K562 (cell line): ENCODE measurements around the gene RBFOX2. TPM values are rescaled to one million over a fixed set of nuclear protein-coding genes. Genes with fewer than 3 reads are reported as not detected.

ENCODE experiments used
- ATAC-seq: fragments of 200-7000 bp; cut with Tn5 transposase; 3 replicates; pipeline ENCODE4 v1.9.1; 2020; ENCODE audit warnings: moderate library complexity
- BruUV-seq: library from RNA; stranded (reverse); fragments of 400-500 nt; replicated peaks from 2 replicates; lab custom pipeline; 2021; lab: Mats Ljungman, UMichigan
- CTCF ChIA-PET: fragments of 300-600 bp; formaldehyde crosslinking; extraction: SDS; loops from one replicate; lab custom pipeline; 2021; ENCODE audit warnings: low intra/inter-chr PET ratio; lab: Yijun Ruan, JAX
- POLR2A ChIA-PET: fragments of 300-600, 350-650 bp; sonication (Branson Sonifier 250); formaldehyde crosslinking; extraction: SDS; loops from one replicate; lab custom pipeline; 2021; ENCODE audit warnings: antibody characterized with exemption, inconsistent platforms; lab: Yijun Ruan, JAX
- DNase-seq, 4 experiments: peaks; one replicate each; pipeline versions ENCODE4 v3.0.0 to v3.0.0-alpha.2; 2011 to 2018; ENCODE audit warnings: low spot score in 3 of 4, mixed read lengths in 3 of 4; ENCODE audit errors: extremely low read depth in 1 of 4
- FAIRE-seq: peaks from 2 replicates; lab custom pipeline; 2011; peaks lifted over from hg19 to GRCh38; lab: Jason Lieb, UNC
- H2AFZ ChIP-seq: 2 replicates; pipeline ENCODE4 v1.6.0; 2011; ENCODE audit warnings: low read depth, low read length, control low read depth, inconsistent platforms
- H3K27ac ChIP-seq: fragments of 200-600 bp; 3 replicates; pipeline ENCODE4 v1.8.0; 2011; ENCODE audit warnings: low read depth, mild to moderate bottlenecking, control low read depth, inconsistent platforms, low read length, moderate library complexity, mixed read lengths; ENCODE audit errors: extremely low read depth
- H3K27me3 ChIP-seq, 2 experiments: fragments of 300-600 bp in 1 of 2; 2 replicates in 1 of 2; 3 replicates in 1 of 2; pipeline versions ENCODE4 v1.6.0 to v1.8.0; 2011; ENCODE audit warnings: inconsistent platforms in 2 of 2, low read length in 2 of 2, mild to moderate bottlenecking in 1 of 2, mixed read lengths in 1 of 2, moderate library complexity in 1 of 2; ENCODE audit not compliant: control insufficient read depth in 2 of 2, insufficient read depth in 2 of 2
- H3K36me3 ChIP-seq: fragments of 300-600 bp; 3 replicates; pipeline ENCODE4 v1.8.0; 2011; ENCODE audit warnings: mild to moderate bottlenecking, low read length, inconsistent platforms; ENCODE audit not compliant: control insufficient read depth, insufficient read depth
- H3K4me1 ChIP-seq, 2 experiments: fragments of 200-600 bp in 1 of 2; replicated peaks in 1 of 2; 2 replicates in 1 of 2; 3 replicates in 1 of 2; pipeline versions ENCODE4 v1.5.1 to v1.8.0; 2011; ENCODE audit warnings: inconsistent platforms in 2 of 2, low read length in 2 of 2, mild to moderate bottlenecking in 1 of 2, mixed read lengths in 1 of 2, moderate library complexity in 1 of 2; ENCODE audit not compliant: control insufficient read depth in 2 of 2, insufficient read depth in 2 of 2
- H3K4me2 ChIP-seq: 2 replicates; pipeline ENCODE4 v1.6.1; 2011; ENCODE audit warnings: low read length, control low read depth, inconsistent platforms, mixed read lengths; ENCODE audit not compliant: insufficient read depth
- H3K4me3 ChIP-seq: fragments of 200-600 bp; sonication (generic), shearing (Covaris generic); 2 replicates; pipeline ENCODE4 v1.5.1; 2016; ENCODE audit warnings: control low read depth, inconsistent platforms
- H3K79me2 ChIP-seq: fragments of 200-600 bp; 3 replicates; pipeline ENCODE4 v1.8.0; 2011; ENCODE audit warnings: low read length, inconsistent platforms; ENCODE audit not compliant: control insufficient read depth, insufficient read depth
- H3K9ac ChIP-seq, 2 experiments: 2 replicates each; pipeline versions ENCODE4 v1.6.0 to v1.6.1; 2011; ENCODE audit warnings: low read depth in 2 of 2, low read length in 2 of 2, control low read depth in 1 of 2, inconsistent platforms in 1 of 2, mild to moderate bottlenecking in 1 of 2, mixed read lengths in 1 of 2; ENCODE audit not compliant: insufficient read depth in 1 of 2
- H3K9me1 ChIP-seq: one replicate; pipeline ENCODE4 v1.6.0; 2011; ENCODE audit warnings: inconsistent platforms, mild to moderate bottlenecking, low read length, moderate library complexity; ENCODE audit not compliant: control insufficient read depth, insufficient read depth
- H3K9me3 ChIP-seq: replicated peaks from 2 replicates; pipeline ENCODE4 v1.5.1; 2011; ENCODE audit warnings: low read depth, low read length, inconsistent platforms; ENCODE audit not compliant: control insufficient read depth, insufficient read depth
- H4K20me1 ChIP-seq: replicated peaks from 2 replicates; pipeline ENCODE4 v1.6.1; 2011; ENCODE audit warnings: low read length, inconsistent platforms, mixed read lengths; ENCODE audit not compliant: control insufficient read depth, insufficient read depth
- ATF7 ChIP-seq: fragments of 450-650 bp; IDR thresholded peaks from 2 replicates; pipeline ENCODE4 v1.7.1; 2014; ENCODE audit warnings: mild to moderate bottlenecking, moderate library complexity
- DMBX1 ChIP-seq: fragments of 250-450 bp; sonication (Bioruptor Pico); IDR thresholded peaks from 2 replicates; pipeline ENCODE4 v1.8.0; 2022; ENCODE audit warnings: inconsistent platforms, mild to moderate bottlenecking, moderate library complexity, borderline replicate concordance
- NFE2L1 ChIP-seq: fragments of 450-650 bp; IDR thresholded peaks from 2 replicates; pipeline ENCODE4 v1.6.1; 2016; ENCODE audit warnings: missing genetic modification characterization, low read depth, mild to moderate bottlenecking, missing compliant biosample characterization, moderate library complexity, borderline replicate concordance
- NKRF ChIP-seq: fragments of 450-650 bp; IDR thresholded peaks from 2 replicates; pipeline ENCODE4 v1.6.1; 2016; ENCODE audit warnings: borderline replicate concordance
- POLR2AphosphoS5 ChIP-seq: IDR thresholded peaks from 2 replicates; pipeline ENCODE4 v1.6.1; 2011; ENCODE audit warnings: mild to moderate bottlenecking, low read depth, low read length, moderate library complexity; ENCODE audit not compliant: control insufficient read depth, insufficient read depth
- POLR2G ChIP-seq: fragments of 200-400 bp; formaldehyde crosslinking; IDR thresholded peaks from 2 replicates; pipeline ENCODE4 v1.6.1; 2017; ENCODE audit warnings: low read depth, mild to moderate bottlenecking, antibody characterized with exemption, low read length, moderate library complexity
- RB1 ChIP-seq: fragments of 450-650 bp; IDR thresholded peaks from 2 replicates; pipeline ENCODE4 v1.6.1; 2017; ENCODE audit warnings: low read depth, mild to moderate bottlenecking
- RUNX1 ChIP-seq: sonication (generic); IDR thresholded peaks from 2 replicates; pipeline ENCODE4 v1.6.1; 2016; ENCODE audit warnings: antibody characterized with exemption, low read depth
- SAFB2 ChIP-seq: fragments of 200-400 bp; formaldehyde crosslinking; IDR thresholded peaks from 2 replicates; pipeline ENCODE4 v1.6.1; 2018; ENCODE audit warnings: borderline replicate concordance, low read length, low read depth, moderate library complexity; ENCODE audit not compliant: severe bottlenecking
- TAF7 ChIP-seq: fragments of 450-650 bp; IDR thresholded peaks from 2 replicates; pipeline ENCODE4 v1.6.1; 2016; ENCODE audit warnings: missing genetic modification characterization, missing compliant biosample characterization
- TOE1 ChIP-seq, 2 experiments: fragments of 450-650 bp in 1 of 2; sonication (generic) in 1 of 2; formaldehyde crosslinking in 1 of 2; IDR thresholded peaks; 2 replicates each; pipeline versions ENCODE4 v1.7.1 to v1.8.0; 2016 to 2022; ENCODE audit warnings: borderline replicate concordance in 2 of 2, mild to moderate bottlenecking in 2 of 2, antibody characterized with exemption in 1 of 2, inconsistent platforms in 1 of 2, low read depth in 1 of 2, missing genetic modification reagents in 1 of 2, moderate library complexity in 1 of 2
- XRCC4 ChIP-seq: IDR thresholded peaks from one replicate; pipeline ENCODE4 v1.6.1; 2011; ENCODE audit not compliant: insufficient read depth, insufficient read length; ENCODE audit errors: extremely low read depth
- ZC3H8 ChIP-seq: fragments of 450-650 bp; IDR thresholded peaks from 2 replicates; pipeline ENCODE4 v1.6.1; 2017
- ZNF280B ChIP-seq: fragments of 250-450 bp; sonication (Bioruptor Pico); IDR thresholded peaks from 2 replicates; pipeline ENCODE4 v1.5.1; 2021; ENCODE audit warnings: mild to moderate bottlenecking
- WGBS: fragments of 100-300 bp; shearing (Covaris generic); methylation state at CpG from one replicate; pipeline ENCODE4 v1.1.6; 2016; ENCODE audit warnings: low coverage, mixed read lengths; ENCODE audit not compliant: insufficient coverage; ENCODE audit errors: missing lambda C conversion rate; 5-methylcytosine and 5-hydroxymethylcytosine counted together
- in situ Hi-C: fragments of 300-500 bp; cut with MboI; formaldehyde crosslinking; loops from 4 replicates; pipeline ENCODE4 v1.15.0; 2018; ENCODE audit warnings: inconsistent platforms, mixed read lengths
- intact Hi-C: fragments of 100-400 bp; cut with micrococcal nuclease; formaldehyde crosslinking; loops from 2 replicates; pipeline ENCODE4 v1.14.2; 2022
- polyA plus RNA-seq, 8 experiments: library from polyadenylated mRNA; depleted of rRNA in 4 of 8; stranded (reverse) in 5 of 8; unstranded in 3 of 8; fragments of >200 nt; fragmentation: Nextera tagmentation in 2 of 8; fragmentation: Illumina TruSeq in 1 of 8; extraction: Ambion mirVana in 2 of 8; extraction: Trizol in 1 of 8; gene quantifications; 2 replicates each; pipeline versions ENCODE4 v1.2.1 to v1.2.3, GENCODE V29; 2011 to 2014; ENCODE audit warnings: inconsistent platforms in 1 of 8, missing spikeins in 1 of 8
- total RNA-seq, 7 experiments: library from RNA; depleted of rRNA in 6 of 7; stranded (reverse); fragments of >200 nt in 6 of 7; fragmentation: Illumina TruSeq in 2 of 7; extraction: Trizol in 2 of 7; gene quantifications; 2 replicates each; pipeline versions ENCODE4 v1.2.1 to v1.2.3, GENCODE V29; 2011 to 2021; ENCODE audit warnings: low replicate concordance in 1 of 7

Gene RBFOX2
- total and polyA plus RNA-seq, 9 of the 15 experiments (the other 6 are each of a cell fraction or from before 2014, with no cell fraction given), result 5.8 to 24.8 (median 14.2) TPM

DNA sequence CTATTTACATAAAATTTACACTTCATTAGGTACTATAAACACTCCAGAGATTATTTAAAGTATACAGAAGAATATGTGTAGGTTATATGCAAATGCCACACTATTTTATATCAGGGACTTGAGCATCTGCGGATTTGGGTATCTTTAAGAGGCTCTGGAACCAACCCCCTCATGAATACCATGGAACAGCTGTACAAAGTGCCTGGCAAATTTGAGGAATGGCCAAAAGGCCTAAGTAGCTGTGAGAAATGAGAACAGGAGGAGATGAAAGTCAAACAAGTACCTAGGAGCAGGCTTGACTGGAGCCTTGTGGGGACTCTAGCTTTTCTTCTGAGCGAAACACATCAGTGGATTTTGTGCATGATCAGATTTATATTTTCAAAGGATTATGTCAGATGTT is 149.3 kb downstream of the RBFOX2 start:
- intact Hi-C loops (no loop called here), in situ Hi-C loops (no loop called here)
- no peak overlapping the region for H3K4me3 ChIP-seq
- 94% methylated on average over 2 of the region's 2 CpGs for WGBS
- DNase-seq (no peak), ATAC-seq (no peak), FAIRE-seq (no peak)
- H3K9me3 ChIP-seq, result no peaks in the 10 kb centered on the region
- H3K27me3 ChIP-seq, result no peaks in the 10 kb centered on the region
- no peak overlapping the region for H3K4me2 ChIP-seq
- H3K9ac ChIP-seq, result no peak overlapping the region
- no peaks in the 10 kb centered on the region; the same call in 1 of the 2 replicates for H4K20me1 ChIP-seq
- ChIA-PET CTCF (no interaction called here), POLR2A (no interaction called here)
- no peak for TF ChIP-seq RUNX1
- no peak for TF ChIP-seq RB1
- no peak for TF ChIP-seq SAFB2
- no peak for TF ChIP-seq NFE2L1 (tag)
- no peak for TF ChIP-seq ATF7
- TF ChIP-seq TOE1 (IDR thresholded peaks at IDR 0.05; ENCODE audit: borderline replicate concordance), result no peak
- no peak for TF ChIP-seq TOE1 (CRISPR knock-in tag; IDR thresholded peaks at IDR 0.05; ENCODE audit: borderline replicate concordance, low read depth)
- no peak for TF ChIP-seq ZNF280B (CRISPR knock-in tag)
- no peak for TF ChIP-seq POLR2G
- no peak for TF ChIP-seq TAF7 (tag)
- no peak for TF ChIP-seq ZC3H8
- TF ChIP-seq XRCC4, result no peak
- no peak for TF ChIP-seq DMBX1 (CRISPR knock-in tag)
- TF ChIP-seq POLR2AphosphoS5, result no peak
- no peak for TF ChIP-seq NKRF
- H3K9me1 ChIP-seq, result no peaks in the 10 kb centered on the region
- H3K4me1 ChIP-seq, result peaks cover 5 to 8% of the 10 kb centered on the region in 2 experiments; a peak in 3 of 5 replicates
- H3K79me2 ChIP-seq, result no peaks in the 10 kb centered on the region; the same call in 2 of the 3 replicates
- H3K27ac ChIP-seq, result no peak overlapping the region
- no TSS peak for BruUV-seq
- H3K36me3 ChIP-seq, result no peaks in the 10 kb centered on the region
- no peak overlapping the region for H2AFZ ChIP-seq
